K562 (cell line): ENCODE measurements around the gene OIT3. TPM values are rescaled to one million over a fixed set of nuclear protein-coding genes. Genes with fewer than 3 reads are reported as not detected.

ENCODE experiments used
- ATAC-seq: fragments of 200-7000 bp; cut with Tn5 transposase; 3 replicates; pipeline ENCODE4 v1.9.1; 2020; ENCODE audit warnings: moderate library complexity
- BruUV-seq: library from RNA; stranded (reverse); fragments of 400-500 nt; replicated peaks from 2 replicates; lab custom pipeline; 2021; lab: Mats Ljungman, UMichigan
- CTCF ChIA-PET: fragments of 300-600 bp; formaldehyde crosslinking; extraction: SDS; loops from one replicate; lab custom pipeline; 2021; ENCODE audit warnings: low intra/inter-chr PET ratio; lab: Yijun Ruan, JAX
- POLR2A ChIA-PET: fragments of 300-600, 350-650 bp; sonication (Branson Sonifier 250); formaldehyde crosslinking; extraction: SDS; loops from one replicate; lab custom pipeline; 2021; ENCODE audit warnings: antibody characterized with exemption, inconsistent platforms; lab: Yijun Ruan, JAX
- DNase-seq, 4 experiments: peaks; one replicate each; pipeline versions ENCODE4 v3.0.0 to v3.0.0-alpha.2; 2011 to 2018; ENCODE audit warnings: low spot score in 3 of 4, mixed read lengths in 3 of 4; ENCODE audit errors: extremely low read depth in 1 of 4
- FAIRE-seq: peaks from 2 replicates; lab custom pipeline; 2011; peaks lifted over from hg19 to GRCh38; lab: Jason Lieb, UNC
- H2AFZ ChIP-seq: 2 replicates; pipeline ENCODE4 v1.6.0; 2011; ENCODE audit warnings: low read depth, low read length, control low read depth, inconsistent platforms
- H3K27ac ChIP-seq: fragments of 200-600 bp; 3 replicates; pipeline ENCODE4 v1.8.0; 2011; ENCODE audit warnings: low read depth, mild to moderate bottlenecking, control low read depth, inconsistent platforms, low read length, moderate library complexity, mixed read lengths; ENCODE audit errors: extremely low read depth
- H3K27me3 ChIP-seq, 2 experiments: fragments of 300-600 bp in 1 of 2; 2 replicates in 1 of 2; 3 replicates in 1 of 2; pipeline versions ENCODE4 v1.6.0 to v1.8.0; 2011; ENCODE audit warnings: inconsistent platforms in 2 of 2, low read length in 2 of 2, mild to moderate bottlenecking in 1 of 2, mixed read lengths in 1 of 2, moderate library complexity in 1 of 2; ENCODE audit not compliant: control insufficient read depth in 2 of 2, insufficient read depth in 2 of 2
- H3K36me3 ChIP-seq: fragments of 300-600 bp; 3 replicates; pipeline ENCODE4 v1.8.0; 2011; ENCODE audit warnings: mild to moderate bottlenecking, low read length, inconsistent platforms; ENCODE audit not compliant: control insufficient read depth, insufficient read depth
- H3K4me1 ChIP-seq, 2 experiments: fragments of 200-600 bp in 1 of 2; replicated peaks in 1 of 2; 2 replicates in 1 of 2; 3 replicates in 1 of 2; pipeline versions ENCODE4 v1.5.1 to v1.8.0; 2011; ENCODE audit warnings: inconsistent platforms in 2 of 2, low read length in 2 of 2, mild to moderate bottlenecking in 1 of 2, mixed read lengths in 1 of 2, moderate library complexity in 1 of 2; ENCODE audit not compliant: control insufficient read depth in 2 of 2, insufficient read depth in 2 of 2
- H3K4me2 ChIP-seq: 2 replicates; pipeline ENCODE4 v1.6.1; 2011; ENCODE audit warnings: low read length, control low read depth, inconsistent platforms, mixed read lengths; ENCODE audit not compliant: insufficient read depth
- H3K4me3 ChIP-seq: fragments of 200-600 bp; sonication (generic), shearing (Covaris generic); 2 replicates; pipeline ENCODE4 v1.5.1; 2016; ENCODE audit warnings: control low read depth, inconsistent platforms
- H3K79me2 ChIP-seq: fragments of 200-600 bp; 3 replicates; pipeline ENCODE4 v1.8.0; 2011; ENCODE audit warnings: low read length, inconsistent platforms; ENCODE audit not compliant: control insufficient read depth, insufficient read depth
- H3K9ac ChIP-seq, 2 experiments: 2 replicates each; pipeline versions ENCODE4 v1.6.0 to v1.6.1; 2011; ENCODE audit warnings: low read depth in 2 of 2, low read length in 2 of 2, control low read depth in 1 of 2, inconsistent platforms in 1 of 2, mild to moderate bottlenecking in 1 of 2, mixed read lengths in 1 of 2; ENCODE audit not compliant: insufficient read depth in 1 of 2
- H3K9me1 ChIP-seq: one replicate; pipeline ENCODE4 v1.6.0; 2011; ENCODE audit warnings: inconsistent platforms, mild to moderate bottlenecking, low read length, moderate library complexity; ENCODE audit not compliant: control insufficient read depth, insufficient read depth
- H3K9me3 ChIP-seq: replicated peaks from 2 replicates; pipeline ENCODE4 v1.5.1; 2011; ENCODE audit warnings: low read depth, low read length, inconsistent platforms; ENCODE audit not compliant: control insufficient read depth, insufficient read depth
- H4K20me1 ChIP-seq: replicated peaks from 2 replicates; pipeline ENCODE4 v1.6.1; 2011; ENCODE audit warnings: low read length, inconsistent platforms, mixed read lengths; ENCODE audit not compliant: control insufficient read depth, insufficient read depth
- DACH1 ChIP-seq: fragments of 450-650 bp; IDR thresholded peaks from 2 replicates; pipeline ENCODE4 v1.6.1; 2018; ENCODE audit not compliant: partially characterized antibody
- NFYB ChIP-seq: IDR thresholded peaks from 2 replicates; pipeline ENCODE4 v1.6.1; 2011; ENCODE audit warnings: mild to moderate bottlenecking, moderate library complexity; ENCODE audit not compliant: insufficient read length; ENCODE audit errors: extremely low read depth
- ZNF764 ChIP-seq: fragments of 250-450 bp; sonication (Bioruptor Pico); IDR thresholded peaks from 2 replicates; pipeline ENCODE4 v1.4.0; 2020; ENCODE audit warnings: low read depth, mild to moderate bottlenecking, moderate library complexity
- WGBS: fragments of 100-300 bp; shearing (Covaris generic); methylation state at CpG from one replicate; pipeline ENCODE4 v1.1.6; 2016; ENCODE audit warnings: low coverage, mixed read lengths; ENCODE audit not compliant: insufficient coverage; ENCODE audit errors: missing lambda C conversion rate; 5-methylcytosine and 5-hydroxymethylcytosine counted together
- in situ Hi-C: fragments of 300-500 bp; cut with MboI; formaldehyde crosslinking; loops from 4 replicates; pipeline ENCODE4 v1.15.0; 2018; ENCODE audit warnings: inconsistent platforms, mixed read lengths
- intact Hi-C: fragments of 100-400 bp; cut with micrococcal nuclease; formaldehyde crosslinking; loops from 2 replicates; pipeline ENCODE4 v1.14.2; 2022
- polyA plus RNA-seq, 8 experiments: library from polyadenylated mRNA; depleted of rRNA in 4 of 8; stranded (reverse) in 5 of 8; unstranded in 3 of 8; fragments of >200 nt; fragmentation: Nextera tagmentation in 2 of 8; fragmentation: Illumina TruSeq in 1 of 8; extraction: Ambion mirVana in 2 of 8; extraction: Trizol in 1 of 8; gene quantifications; 2 replicates each; pipeline versions ENCODE4 v1.2.1 to v1.2.3, GENCODE V29; 2011 to 2014; ENCODE audit warnings: inconsistent platforms in 1 of 8, missing spikeins in 1 of 8
- total RNA-seq, 7 experiments: library from RNA; depleted of rRNA in 6 of 7; stranded (reverse); fragments of >200 nt in 6 of 7; fragmentation: Illumina TruSeq in 2 of 7; extraction: Trizol in 2 of 7; gene quantifications; 2 replicates each; pipeline versions ENCODE4 v1.2.1 to v1.2.3, GENCODE V29; 2011 to 2021; ENCODE audit warnings: low replicate concordance in 1 of 7
- TF ChIP-seq, protein P1 (sequence below): fragments of 250-450 bp; sonication (Bioruptor Pico); IDR thresholded peaks from 2 replicates; pipeline ENCODE4 v1.8.0; 2022; ENCODE audit warnings: moderate library complexity, mild to moderate bottlenecking, inconsistent platforms
- TF ChIP-seq, protein P2 (sequence below): fragments of 450-650 bp; IDR thresholded peaks from one replicate; pipeline ENCODE4 v1.6.1; 2018; ENCODE audit warnings: mild to moderate bottlenecking, moderate library complexity; ENCODE audit not compliant: partially characterized antibody

Gene OIT3
- total and polyA plus RNA-seq, 9 of the 15 experiments (the other 6 are each of a cell fraction or from before 2014, with no cell fraction given) = not detected

DNA sequence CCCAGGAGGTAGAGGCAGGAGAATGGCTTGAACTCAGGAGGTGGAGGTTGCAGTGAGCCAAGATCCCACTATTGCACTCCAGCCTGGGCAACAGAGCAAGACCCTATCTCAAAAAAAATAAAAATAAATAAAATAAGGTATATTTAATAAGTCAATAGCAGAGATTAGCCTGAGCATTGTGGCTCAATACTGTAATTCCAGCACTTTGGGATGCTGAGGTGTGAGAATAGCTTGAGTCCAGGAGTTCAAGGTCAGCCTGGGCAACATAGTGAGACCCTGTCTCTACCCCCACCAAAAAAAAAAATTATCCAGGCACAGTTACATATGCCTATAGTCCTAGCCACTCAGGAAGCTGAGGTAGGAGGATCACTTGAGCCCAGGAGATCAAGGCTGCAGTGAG, 38.4 kb upstream of the OIT3 start:
- CTCF ChIA-PET = interaction anchor here (0.6 kb wide), 1 partner anchor 632 kb away, joined by 5 read pairs; no protein-coding TSS in a partner anchor
- no peaks in the 10 kb centered on the region for H4K20me1 ChIP-seq
- BruUV-seq = no TSS peak
- FAIRE-seq = no peak
- intact Hi-C loops = no loop called here
- TF ChIP-seq, protein P1, sequence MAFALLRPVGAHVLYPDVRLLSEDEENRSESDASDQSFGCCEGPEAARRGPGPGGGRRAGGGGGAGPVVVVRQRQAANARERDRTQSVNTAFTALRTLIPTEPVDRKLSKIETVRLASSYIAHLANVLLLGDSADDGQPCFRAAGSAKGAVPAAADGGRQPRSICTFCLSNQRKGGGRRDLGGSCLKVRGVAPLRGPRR (CRISPR knock-in tag) = no peak
- TF ChIP-seq ZNF764 (CRISPR knock-in tag) = no peak
- no peak for TF ChIP-seq NFYB
- no peaks in the 10 kb centered on the region for H3K27me3 ChIP-seq
- no peaks in the 10 kb centered on the region; the same call in 2 of the 3 replicates for H3K36me3 ChIP-seq
- H3K4me3 ChIP-seq = no peak overlapping the region
- no peak overlapping the region for H3K9ac ChIP-seq
- H3K9me3 ChIP-seq = peaks cover 5% of the 10 kb centered on the region; the same call in 1 of the 2 replicates
- no peaks in the 10 kb centered on the region for H3K4me1 ChIP-seq
- H3K79me2 ChIP-seq = no peaks in the 10 kb centered on the region
- H3K27ac ChIP-seq = no peak overlapping the region
- POLR2A ChIA-PET = no interaction called here
- no peak for ATAC-seq
- no peaks in the 10 kb centered on the region for H3K9me1 ChIP-seq
- H2AFZ ChIP-seq = no peak overlapping the region
- H3K4me2 ChIP-seq = no peak overlapping the region
- in situ Hi-C loops = no loop called here
- DNase-seq = no peak

DNA sequence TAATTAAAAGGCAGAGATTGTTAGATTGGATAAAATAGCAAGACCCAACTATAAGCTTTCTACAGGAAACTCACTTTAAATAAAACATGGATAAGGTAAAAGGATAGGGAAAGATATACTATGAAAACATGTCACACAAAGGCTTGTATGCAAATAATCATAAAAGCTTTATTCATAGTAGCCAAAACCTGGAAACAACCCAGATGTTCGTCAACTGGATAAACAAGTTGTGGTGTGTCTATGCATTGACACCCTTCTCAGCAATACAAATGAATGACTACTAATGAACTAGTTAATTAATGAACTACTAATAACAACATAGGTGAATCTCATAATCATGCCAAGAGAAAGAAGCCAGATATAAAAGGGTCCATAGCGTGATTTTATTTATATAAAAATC, 37.7 kb upstream of the OIT3 start:
- ChIA-PET POLR2A (no interaction called here), CTCF (no interaction called here)
- in situ Hi-C loops (no loop called here), intact Hi-C loops (no loop called here)
- no peak overlapping the region for H3K4me2 ChIP-seq
- no peak overlapping the region for H3K4me3 ChIP-seq
- no peak for DNase-seq
- no peak overlapping the region for H2AFZ ChIP-seq
- FAIRE-seq = no peak
- H4K20me1 ChIP-seq = no peaks in the 10 kb centered on the region
- H3K79me2 ChIP-seq = no peaks in the 10 kb centered on the region
- peaks cover 5% of the 10 kb centered on the region; the same call in 1 of the 3 replicates for H3K36me3 ChIP-seq
- H3K4me1 ChIP-seq = no peaks in the 10 kb centered on the region
- no peak overlapping the region for H3K9ac ChIP-seq
- TF ChIP-seq, protein P2, sequence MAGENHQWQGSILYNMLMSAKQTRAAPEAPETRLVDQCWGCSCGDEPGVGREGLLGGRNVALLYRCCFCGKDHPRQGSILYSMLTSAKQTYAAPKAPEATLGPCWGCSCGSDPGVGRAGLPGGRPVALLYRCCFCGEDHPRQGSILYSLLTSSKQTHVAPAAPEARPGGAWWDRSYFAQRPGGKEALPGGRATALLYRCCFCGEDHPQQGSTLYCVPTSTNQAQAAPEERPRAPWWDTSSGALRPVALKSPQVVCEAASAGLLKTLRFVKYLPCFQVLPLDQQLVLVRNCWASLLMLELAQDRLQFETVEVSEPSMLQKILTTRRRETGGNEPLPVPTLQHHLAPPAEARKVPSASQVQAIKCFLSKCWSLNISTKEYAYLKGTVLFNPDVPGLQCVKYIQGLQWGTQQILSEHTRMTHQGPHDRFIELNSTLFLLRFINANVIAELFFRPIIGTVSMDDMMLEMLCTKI = no peak
- no peak for TF ChIP-seq DACH1
- BruUV-seq = no TSS peak
- ATAC-seq = no peak
- no peaks in the 10 kb centered on the region for H3K27me3 ChIP-seq
- H3K27ac ChIP-seq = no peak overlapping the region
- H3K9me3 ChIP-seq = peaks cover 5% of the 10 kb centered on the region; the same call in 1 of the 2 replicates
- no peaks in the 10 kb centered on the region for H3K9me1 ChIP-seq
- WGBS = 50% methylated on average over 2 of the region's 2 CpGs
